ENCODE data around the gene PRDM15.

GRCh38 chr21:41857771-41858300, 21.3 kb downstream of the PRDM15 start:
- no peak for TF ChIP-seq POLR2AphosphoS5 (IDR thresholded peaks at IDR 0.05)
- TF ChIP-seq, protein P1, sequence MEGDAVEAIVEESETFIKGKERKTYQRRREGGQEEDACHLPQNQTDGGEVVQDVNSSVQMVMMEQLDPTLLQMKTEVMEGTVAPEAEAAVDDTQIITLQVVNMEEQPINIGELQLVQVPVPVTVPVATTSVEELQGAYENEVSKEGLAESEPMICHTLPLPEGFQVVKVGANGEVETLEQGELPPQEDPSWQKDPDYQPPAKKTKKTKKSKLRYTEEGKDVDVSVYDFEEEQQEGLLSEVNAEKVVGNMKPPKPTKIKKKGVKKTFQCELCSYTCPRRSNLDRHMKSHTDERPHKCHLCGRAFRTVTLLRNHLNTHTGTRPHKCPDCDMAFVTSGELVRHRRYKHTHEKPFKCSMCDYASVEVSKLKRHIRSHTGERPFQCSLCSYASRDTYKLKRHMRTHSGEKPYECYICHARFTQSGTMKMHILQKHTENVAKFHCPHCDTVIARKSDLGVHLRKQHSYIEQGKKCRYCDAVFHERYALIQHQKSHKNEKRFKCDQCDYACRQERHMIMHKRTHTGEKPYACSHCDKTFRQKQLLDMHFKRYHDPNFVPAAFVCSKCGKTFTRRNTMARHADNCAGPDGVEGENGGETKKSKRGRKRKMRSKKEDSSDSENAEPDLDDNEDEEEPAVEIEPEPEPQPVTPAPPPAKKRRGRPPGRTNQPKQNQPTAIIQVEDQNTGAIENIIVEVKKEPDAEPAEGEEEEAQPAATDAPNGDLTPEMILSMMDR (IDR thresholded peaks at IDR 0.05), result no peak
- no peak for TF ChIP-seq POLR2A (IDR thresholded peaks at IDR 0.05)
- TF ChIP-seq EP300 (IDR thresholded peaks at IDR 0.05), result no peak
